HG03469 (cell line): ENCODE results near the gene SLC22A2.

ENCODE experiments used
- ATAC-seq: cut with Tn5 transposase; IDR thresholded peaks from one replicate; pipeline ENCODE4 v1.9.1; 2021; ENCODE audit warnings: mild to moderate bottlenecking, moderate library complexity, moderate number of reproducible peaks; ENCODE audit not compliant: unreplicated experiment

Gene SLC22A2

GRCh38 chr6:160218810-160219209, 39.8 kb downstream of the SLC22A2 start:
- ATAC-seq, result no peak

- no peak for ATAC-seq
Observed at GRCh38 chr6:160217863-160218262, 40.8 kb downstream of the SLC22A2 start.

- no peak for ATAC-seq
Observed at GRCh38 chr6:160217073-160217472, 41.5 kb downstream of the SLC22A2 start.

GRCh38 chr6:160215232-160215631, 43.4 kb downstream of the SLC22A2 start:
- ATAC-seq, result no peak

GRCh38 chr6:160207618-160208017, 51.0 kb downstream of the SLC22A2 start:
- ATAC-seq, result no peak

GRCh38 chr6:160204710-160205109, 53.9 kb downstream of the SLC22A2 start:
- no peak for ATAC-seq

- no peak for ATAC-seq
Observed at GRCh38 chr6:160203953-160204352, 54.7 kb downstream of the SLC22A2 start.

GRCh38 chr6:160203522-160203921, 55.1 kb downstream of the SLC22A2 start:
- no peak for ATAC-seq

GRCh38 chr6:160203076-160203475, 55.5 kb downstream of the SLC22A2 start:
- ATAC-seq, result no peak

- no peak for ATAC-seq
Observed at GRCh38 chr6:160202411-160202810, 56.2 kb downstream of the SLC22A2 start.

- ATAC-seq, result no peak
Observed at GRCh38 chr6:160201061-160201460, 57.6 kb downstream of the SLC22A2 start.

GRCh38 chr6:160198606-160199211, 59.9 kb downstream of the SLC22A2 start:
- ATAC-seq, result peak; percentile 90

GRCh38 chr6:160197662-160198061, 61.0 kb downstream of the SLC22A2 start:
- no peak for ATAC-seq

- ATAC-seq, result no peak
Observed at GRCh38 chr6:160194808-160195207, 63.8 kb downstream of the SLC22A2 start.

GRCh38 chr6:160192840-160193239, 65.8 kb downstream of the SLC22A2 start:
- ATAC-seq, result no peak

GRCh38 chr6:160190973-160191372, 67.6 kb downstream of the SLC22A2 start:
- ATAC-seq, result no peak

GRCh38 chr6:160190081-160190480, 68.5 kb downstream of the SLC22A2 start:
- no peak for ATAC-seq

GRCh38 chr6:160188773-160189172, 69.8 kb downstream of the SLC22A2 start:
- ATAC-seq, result no peak

GRCh38 chr6:160180706-160181105, 77.9 kb downstream of the SLC22A2 start:
- no peak for ATAC-seq

- no peak for ATAC-seq
Observed at GRCh38 chr6:160178271-160178670, 80.3 kb downstream of the SLC22A2 start.

GRCh38 chr6:160177220-160177619, 81.4 kb downstream of the SLC22A2 start:
- ATAC-seq, result no peak

GRCh38 chr6:160174681-160175080, 83.9 kb downstream of the SLC22A2 start:
- ATAC-seq, result no peak

- no peak for ATAC-seq
Observed at GRCh38 chr6:160173806-160174527, 84.7 kb downstream of the SLC22A2 start.
